ENCODE measurements around the gene JPH3.

JPH3 gene

DNA sequence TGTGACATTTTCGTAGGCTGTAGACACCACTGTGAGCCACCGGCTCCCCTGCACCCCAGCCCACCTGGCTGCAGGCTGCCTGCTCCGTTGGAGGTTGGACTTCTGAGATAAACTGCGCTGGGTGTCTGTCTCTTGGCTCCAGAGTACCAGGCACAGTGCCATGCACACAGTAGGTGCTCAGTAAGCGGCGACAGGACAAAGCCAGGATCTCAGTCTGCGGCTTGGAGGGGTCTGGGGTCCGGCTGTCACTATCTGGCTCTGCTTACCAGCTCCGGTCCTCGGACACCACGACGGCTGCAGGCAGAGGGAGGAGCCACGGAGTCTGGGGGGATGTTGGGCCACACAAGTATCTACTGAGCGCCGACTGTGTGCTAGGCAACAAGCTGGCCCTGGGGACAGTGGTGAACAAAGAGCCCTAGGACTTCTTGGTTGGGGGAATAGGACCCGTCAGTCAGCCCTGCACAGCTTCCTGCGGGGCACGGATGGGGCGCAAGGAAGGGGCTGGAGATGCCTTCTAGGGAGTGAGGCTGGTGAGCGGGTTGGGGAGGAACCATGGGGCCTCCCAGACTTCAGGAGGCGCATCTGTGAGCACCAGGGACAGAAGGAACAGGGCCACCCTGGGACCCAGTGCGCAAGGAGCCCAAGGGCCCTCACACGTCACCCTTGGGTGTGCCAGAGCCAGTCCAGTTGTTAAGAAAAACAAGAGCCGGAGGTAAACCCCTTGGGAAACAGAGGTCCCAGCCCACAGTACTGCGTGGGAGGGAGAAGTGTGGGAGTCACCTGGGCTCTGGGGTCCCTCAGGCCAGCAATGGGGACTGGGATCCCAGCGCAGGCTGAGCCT lies 17.3 kb downstream of the JPH3 start:
- no peak overlapping the region for H3K4me3 ChIP-seq (ENCODE audit: low read length)
- no peak for DNase-seq (ENCODE audit: low read depth)
- TF ChIP-seq, protein P1, sequence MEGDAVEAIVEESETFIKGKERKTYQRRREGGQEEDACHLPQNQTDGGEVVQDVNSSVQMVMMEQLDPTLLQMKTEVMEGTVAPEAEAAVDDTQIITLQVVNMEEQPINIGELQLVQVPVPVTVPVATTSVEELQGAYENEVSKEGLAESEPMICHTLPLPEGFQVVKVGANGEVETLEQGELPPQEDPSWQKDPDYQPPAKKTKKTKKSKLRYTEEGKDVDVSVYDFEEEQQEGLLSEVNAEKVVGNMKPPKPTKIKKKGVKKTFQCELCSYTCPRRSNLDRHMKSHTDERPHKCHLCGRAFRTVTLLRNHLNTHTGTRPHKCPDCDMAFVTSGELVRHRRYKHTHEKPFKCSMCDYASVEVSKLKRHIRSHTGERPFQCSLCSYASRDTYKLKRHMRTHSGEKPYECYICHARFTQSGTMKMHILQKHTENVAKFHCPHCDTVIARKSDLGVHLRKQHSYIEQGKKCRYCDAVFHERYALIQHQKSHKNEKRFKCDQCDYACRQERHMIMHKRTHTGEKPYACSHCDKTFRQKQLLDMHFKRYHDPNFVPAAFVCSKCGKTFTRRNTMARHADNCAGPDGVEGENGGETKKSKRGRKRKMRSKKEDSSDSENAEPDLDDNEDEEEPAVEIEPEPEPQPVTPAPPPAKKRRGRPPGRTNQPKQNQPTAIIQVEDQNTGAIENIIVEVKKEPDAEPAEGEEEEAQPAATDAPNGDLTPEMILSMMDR (conservative IDR thresholded peaks at IDR 0.05; ENCODE audit: low read depth, low read length) = no peak

GRCh38 chr16:87620201-87620495 lies 17.8 kb downstream of the JPH3 start:
- TF ChIP-seq, protein P1 (conservative IDR thresholded peaks at IDR 0.05; ENCODE audit: low read depth, low read length) = no peak
- no peak overlapping the region for H3K4me3 ChIP-seq (ENCODE audit: low read length)
- no peak for DNase-seq (ENCODE audit: low read depth)

GRCh38 chr16:87621550-87621829 lies 19.2 kb downstream of the JPH3 start:
- H3K4me3 ChIP-seq (ENCODE audit: low read length) = no peak overlapping the region
- no peak for DNase-seq (ENCODE audit: low read depth)
- TF ChIP-seq, protein P1 (conservative IDR thresholded peaks at IDR 0.05; ENCODE audit: low read depth, low read length) = no peak

- TF ChIP-seq, protein P1 (conservative IDR thresholded peaks at IDR 0.05; ENCODE audit: low read depth, low read length) = no peak
- DNase-seq (ENCODE audit: low read depth) = no peak
- H3K4me3 ChIP-seq (ENCODE audit: low read length) = no peak overlapping the region
Observed at GRCh38 chr16:87621976-87622713, 19.8 kb downstream of the JPH3 start.

DNA sequence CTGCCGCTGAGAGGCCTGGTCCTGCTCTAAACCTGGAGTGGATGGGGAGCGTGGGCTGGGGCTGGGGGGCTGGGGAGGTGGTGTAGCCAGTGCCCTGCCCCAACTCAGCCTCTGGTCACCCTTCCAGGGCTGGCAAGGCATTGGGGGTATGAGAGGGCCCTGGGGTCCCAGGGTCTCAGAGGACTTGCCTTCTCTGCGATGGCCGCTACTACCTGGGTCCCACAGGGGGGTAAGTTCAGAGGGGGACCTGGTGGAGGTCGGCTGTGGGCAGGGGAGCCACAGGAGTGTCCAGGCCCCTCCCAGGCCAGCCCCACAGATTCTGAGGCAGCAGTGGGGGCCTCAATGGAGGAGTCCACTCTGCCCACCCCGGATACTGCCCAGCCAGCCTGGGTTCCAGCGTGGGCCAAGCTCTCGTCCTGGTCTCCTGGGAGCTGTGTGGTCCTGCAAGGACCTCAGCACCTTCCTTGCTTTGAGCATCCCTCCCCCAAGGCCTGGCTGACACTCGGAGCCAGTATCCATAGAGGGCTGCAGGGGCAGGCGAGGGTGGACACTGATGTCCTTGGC lies 20.5 kb downstream of the JPH3 start:
- TF ChIP-seq, protein P1 (conservative IDR thresholded peaks at IDR 0.05; ENCODE audit: low read depth, low read length) = no peak
- no peak for DNase-seq (ENCODE audit: low read depth)
- no peak overlapping the region for H3K4me3 ChIP-seq (ENCODE audit: low read length)

GRCh38 chr16:87625241-87625797 lies 23.0 kb downstream of the JPH3 start:
- no peak for DNase-seq (ENCODE audit: low read depth)
- TF ChIP-seq, protein P1 (conservative IDR thresholded peaks at IDR 0.05; ENCODE audit: low read depth, low read length) = no peak
- H3K4me3 ChIP-seq (ENCODE audit: low read length) = no peak overlapping the region
